Activated naive CD4-positive, alpha-beta T cell treated with anti-CD3 and anti-CD28 coated beads, Interleukin-2, amount 50 U/mL, for 72 hours (primary cell): ENCODE data around the gene AANAT. TPM values are rescaled to one million over a fixed set of nuclear protein-coding genes. Genes with fewer than 3 reads are reported as not detected.
"Not testable (repeated sequence)": the region's sequence is repeated elsewhere in the genome, so short reads cannot be mapped to it uniquely, and the experiment has no call there.

Experiments used
- ATAC-seq, 2 donors: fragments of 150-1000 bp; cut with Tn5 transposase; 2 replicates each; pipeline ENCODE4 v1.10.0; 2021; ENCODE audit warnings: mild to moderate bottlenecking in 2 of 2, moderate library complexity in 2 of 2
- DNase-seq, 2 donors: peaks; one replicate each; pipeline ENCODE4 v3.0.0; 2021 to 2022; ENCODE audit warnings: low spot score in 2 of 2
- H3K27ac Mint-ChIP-seq, 2 donors: one replicate each; pipeline ENCODE4 v1.8.0; 2022; ENCODE audit warnings: mild to moderate bottlenecking in 2 of 2, mixed read lengths in 2 of 2
- H3K36me3 Mint-ChIP-seq, 2 donors: one replicate each; pipeline ENCODE4 v1.8.0; 2022; ENCODE audit warnings: mixed read lengths in 2 of 2
- H3K9me3 Mint-ChIP-seq, 2 donors: one replicate each; pipeline ENCODE4 v1.8.0; 2022; ENCODE audit warnings: mixed read lengths in 2 of 2
- total RNA-seq, 2 donors: library from RNA; stranded (reverse); gene quantifications; one replicate each; pipeline ENCODE4 v1.2.3, GENCODE V29; 2022

AANAT gene
- total RNA-seq, 2 donors from 2014 or later = not detected

- Mint-ChIP-seq H3K36me3 (peaks cover 0 to 5% of the 10 kb centered on the region in 2 donors), H3K9me3 (no peaks in the 10 kb centered on the region), H3K27ac (no peak overlapping the region)
- DNase-seq (no peak), ATAC-seq (no peak)
Observed at GRCh38 chr17:76504117-76504516, 36.7 kb downstream of the AANAT start.

GRCh38 chr17:76506408-76507345 is 39.3 kb downstream of the AANAT start:
- DNase-seq (peak; percentile 89 to 95), ATAC-seq (peak; percentile 84 to 88)
- Mint-ChIP-seq H3K27ac (peak overlapping the region in 1 of 2 donors; percentile 48), H3K9me3 (no peaks in the 10 kb centered on the region), H3K36me3 (no peaks in the 10 kb centered on the region)

GRCh38 chr17:76508472-76509063 is 41.2 kb downstream of the AANAT start:
- not testable (repeated sequence) for H3K9me3 Mint-ChIP-seq, DNase-seq, H3K36me3 Mint-ChIP-seq, ATAC-seq
- peak overlapping the region in 1 of 2 donors; percentile 3 for H3K27ac Mint-ChIP-seq

GRCh38 chr17:76510831-76511244 is 43.4 kb downstream of the AANAT start:
- H3K9me3 Mint-ChIP-seq = no peaks in the 10 kb centered on the region
- DNase-seq = no peak
- H3K27ac Mint-ChIP-seq = no peak overlapping the region
- no peak for ATAC-seq
- no peaks in the 10 kb centered on the region for H3K36me3 Mint-ChIP-seq

- Mint-ChIP-seq H3K9me3 (no peaks in the 10 kb centered on the region), H3K36me3 (no peaks in the 10 kb centered on the region), H3K27ac (no peak overlapping the region)
- DNase-seq (no peak), ATAC-seq (no peak)
Observed at GRCh38 chr17:76511668-76512365, 44.4 kb downstream of the AANAT start.

- peak overlapping the region; percentile 68 to 95 for H3K27ac Mint-ChIP-seq
- no peaks in the 10 kb centered on the region for H3K36me3 Mint-ChIP-seq
- no peaks in the 10 kb centered on the region for H3K9me3 Mint-ChIP-seq
Observed at GRCh38 chr17:76512366-76513305, 45.2 kb downstream of the AANAT start.

GRCh38 chr17:76513306-76513692 is 45.9 kb downstream of the AANAT start:
- DNase-seq (no peak), ATAC-seq (no peak)
- H3K27ac Mint-ChIP-seq = peak overlapping the region; percentile 73 to 95
- H3K36me3 Mint-ChIP-seq = no peaks in the 10 kb centered on the region
- H3K9me3 Mint-ChIP-seq = no peaks in the 10 kb centered on the region

More at GRCh38 chr17:76512366-76513305, 45.2 kb downstream of the AANAT start:
- ATAC-seq (no peak), DNase-seq (no peak)

- H3K36me3 Mint-ChIP-seq, DNase-seq, ATAC-seq, H3K9me3 Mint-ChIP-seq: not testable (repeated sequence)
- peak overlapping the region; percentile 34 to 95 for H3K27ac Mint-ChIP-seq
Observed at GRCh38 chr17:76514355-76514754, 47.0 kb downstream of the AANAT start.

GRCh38 chr17:76515274-76515949 is 48.0 kb downstream of the AANAT start:
- Mint-ChIP-seq H3K27ac (peak overlapping the region; percentile 90 to 95), H3K9me3 (no peaks in the 10 kb centered on the region), H3K36me3 (no peaks in the 10 kb centered on the region)
- DNase-seq (peak; percentile 72 to 93), ATAC-seq (peak; percentile 90 to 95)

GRCh38 chr17:76517638-76518038 is 50.2 kb downstream of the AANAT start:
- Mint-ChIP-seq H3K36me3 (no peaks in the 10 kb centered on the region), H3K9me3 (no peaks in the 10 kb centered on the region), H3K27ac (peak overlapping the region in 1 of 2 donors; percentile 28)
- ATAC-seq (no peak), DNase-seq (no peak)

GRCh38 chr17:76519048-76519966 is 51.9 kb downstream of the AANAT start:
- H3K36me3 Mint-ChIP-seq = no peaks in the 10 kb centered on the region
- H3K9me3 Mint-ChIP-seq = no peaks in the 10 kb centered on the region
- H3K27ac Mint-ChIP-seq = peak overlapping the region; percentile 37 to 40
- no peak for DNase-seq
- no peak for ATAC-seq
